Mononuclear cell (primary cell): Measurements from ENCODE around the gene AKT3. TPM values are rescaled to one million over a fixed set of nuclear protein-coding genes. Genes with fewer than 3 reads are reported as not detected.

Source experiments
- H3K27me3 ChIP-seq: 2 replicates; pipeline ENCODE4 v1.6.0; 2011; ENCODE audit warnings: low read length, control low read depth; ENCODE audit not compliant: insufficient read depth
- H3K4me1 ChIP-seq: 2 replicates; pipeline ENCODE4 v1.5.1; 2011; ENCODE audit warnings: mild to moderate bottlenecking, low read length, control low read depth; ENCODE audit not compliant: insufficient read depth
- H3K4me3 ChIP-seq: 2 replicates; pipeline ENCODE4 v1.5.1; 2011; ENCODE audit warnings: mild to moderate bottlenecking, low read length, moderate library complexity
- H3K9me3 ChIP-seq: 2 replicates; pipeline ENCODE4 v1.5.1; 2011; ENCODE audit warnings: low read depth, mild to moderate bottlenecking, control low read depth, low read length
- total RNA-seq: library from RNA; depleted of rRNA; stranded (reverse); fragments of >200 nt; gene quantifications from one replicate; pipeline ENCODE4 v1.2.3, GENCODE V29; 2012

AKT3 gene
- total RNA-seq, 1 donor = 69.7 TPM

DNA sequence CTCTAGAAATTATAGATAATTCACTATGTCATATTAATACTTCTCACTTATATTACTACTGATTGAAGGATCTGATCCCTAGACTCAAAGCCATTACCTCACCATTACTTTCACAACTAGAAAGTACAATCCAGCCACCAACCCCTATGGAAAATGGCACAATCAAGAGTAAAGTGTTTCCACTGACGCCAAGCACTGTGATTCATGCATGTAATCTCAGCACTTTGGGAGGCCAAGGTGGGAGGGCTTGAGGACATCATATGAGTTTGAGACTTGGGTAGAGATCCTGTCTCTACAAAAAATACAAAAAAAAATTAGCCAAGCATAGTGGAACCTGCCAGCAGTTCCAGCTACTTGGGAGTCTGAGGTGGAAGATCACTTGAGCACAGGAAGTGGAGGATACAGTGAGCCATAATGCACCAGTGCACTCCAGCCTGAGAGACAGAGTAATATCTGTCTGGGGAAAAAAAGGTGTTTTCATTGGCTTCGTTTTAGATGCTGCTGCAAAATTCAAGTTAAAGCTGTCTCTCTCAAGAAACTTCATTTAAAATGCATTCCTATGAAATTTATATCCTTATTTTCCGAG, 126.5 kb downstream of the AKT3 start:
- no peaks in the 10 kb centered on the region for H3K27me3 ChIP-seq
- H3K4me1 ChIP-seq = peaks cover 39% of the 10 kb centered on the region
- H3K4me3 ChIP-seq = no peak overlapping the region
- no peaks in the 10 kb centered on the region for H3K9me3 ChIP-seq

DNA sequence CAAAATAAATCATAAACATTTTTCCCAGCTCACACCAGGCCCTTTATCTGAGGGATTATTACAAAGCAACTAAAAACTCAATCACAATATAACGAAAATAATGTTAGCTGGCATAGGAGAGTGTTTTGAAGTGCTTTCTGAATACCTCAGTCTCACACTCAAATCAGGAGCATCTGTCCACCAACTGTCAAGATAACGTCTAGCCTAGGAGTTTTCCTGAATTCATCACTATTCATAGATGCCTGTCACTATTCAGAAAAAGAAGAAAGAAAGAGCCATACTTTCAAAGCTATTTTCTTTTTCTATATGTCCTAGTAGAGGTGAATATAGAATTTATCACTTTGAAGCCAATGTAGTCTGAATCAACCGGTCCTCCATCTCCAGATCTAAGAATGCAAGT, 127.0 kb downstream of the AKT3 start:
- Histone ChIP-seq H3K27me3 (no peaks in the 10 kb centered on the region), H3K4me1 (peaks cover 34% of the 10 kb centered on the region), H3K9me3 (no peaks in the 10 kb centered on the region), H3K4me3 (no peak overlapping the region)

DNA sequence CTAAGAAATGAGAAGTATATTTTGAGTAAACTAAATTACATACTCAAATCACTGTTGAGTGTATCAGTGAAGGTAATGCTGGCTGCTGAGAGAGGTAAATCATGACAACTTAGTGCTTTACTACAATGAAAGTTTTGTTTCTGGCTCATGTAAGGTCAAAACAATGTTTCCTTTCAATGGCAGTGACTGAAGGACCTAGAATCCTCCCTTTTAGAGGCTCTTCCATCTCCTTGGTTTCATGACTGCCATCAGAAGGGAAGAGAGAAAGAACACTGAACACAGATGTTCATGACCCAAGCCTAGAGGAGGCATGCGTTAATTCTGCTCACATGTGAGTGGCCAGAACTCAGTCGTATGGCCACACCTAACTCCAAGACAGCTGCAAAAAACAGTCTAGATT, 130.6 kb downstream of the AKT3 start:
- Histone ChIP-seq H3K4me1 (peaks cover 11% of the 10 kb centered on the region), H3K4me3 (no peak overlapping the region), H3K9me3 (no peaks in the 10 kb centered on the region), H3K27me3 (no peaks in the 10 kb centered on the region)

DNA sequence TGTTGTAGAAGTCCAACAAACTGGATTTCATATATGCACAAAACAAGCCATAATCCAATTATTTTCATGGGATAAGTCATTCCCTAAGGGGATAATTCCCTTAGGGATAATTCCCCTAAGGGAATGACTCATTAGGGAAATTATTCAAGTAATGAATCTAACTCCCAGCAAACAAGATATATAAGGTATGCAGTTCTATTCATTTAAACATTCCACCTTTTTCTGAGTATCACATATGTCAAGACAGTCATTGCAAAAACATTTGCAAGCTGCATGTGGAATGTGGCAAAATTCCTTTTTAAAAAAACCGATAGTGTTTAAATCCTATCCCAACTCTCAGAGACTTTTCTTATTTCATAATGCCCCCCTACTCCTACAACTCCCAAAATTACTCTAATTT, 131.2 kb downstream of the AKT3 start:
- H3K9me3 ChIP-seq = no peaks in the 10 kb centered on the region
- H3K27me3 ChIP-seq = no peaks in the 10 kb centered on the region
- no peak overlapping the region for H3K4me3 ChIP-seq
- peaks cover 10% of the 10 kb centered on the region for H3K4me1 ChIP-seq

DNA sequence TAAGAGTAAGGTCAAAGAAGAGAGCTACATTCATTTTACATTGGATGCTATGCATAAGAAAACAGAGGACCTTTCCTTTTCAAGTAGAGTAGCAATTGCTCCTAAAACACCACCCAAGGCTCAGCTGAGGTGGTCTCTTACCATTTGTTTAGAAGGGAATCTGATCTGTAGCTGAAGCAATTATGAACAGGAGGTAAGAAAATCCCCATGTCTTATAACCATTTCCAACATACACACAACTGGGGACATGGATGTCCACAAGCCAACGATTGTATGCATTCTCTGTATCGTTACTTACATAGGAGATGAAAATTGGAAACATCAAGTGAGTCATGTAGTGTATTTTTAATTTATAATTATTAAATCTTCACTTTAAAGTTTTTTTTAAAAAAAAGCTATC, 132.0 kb downstream of the AKT3 start:
- Histone ChIP-seq H3K4me3 (no peak overlapping the region), H3K27me3 (no peaks in the 10 kb centered on the region), H3K9me3 (no peaks in the 10 kb centered on the region), H3K4me1 (peaks cover 9% of the 10 kb centered on the region)

DNA sequence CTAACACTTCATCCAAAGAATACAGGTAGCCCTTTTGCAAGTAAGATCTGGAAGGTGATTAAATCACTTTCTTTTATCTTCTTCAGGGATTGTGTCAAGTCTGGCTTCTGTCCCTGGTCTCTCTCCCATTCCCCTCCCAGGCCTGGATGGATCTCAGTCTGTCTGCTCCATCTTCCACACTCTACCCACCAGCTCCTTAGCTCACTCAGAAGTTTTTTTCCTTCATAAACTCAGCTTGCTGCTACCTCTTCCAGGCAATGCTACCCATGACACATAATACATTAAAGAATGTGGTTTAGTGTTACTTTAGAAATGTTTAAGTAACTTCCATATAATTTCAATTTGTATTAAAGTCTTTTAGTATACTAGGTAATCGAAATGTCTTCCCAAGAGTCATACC, 133.1 kb downstream of the AKT3 start:
- H3K9me3 ChIP-seq = no peaks in the 10 kb centered on the region
- H3K4me3 ChIP-seq = no peak overlapping the region
- H3K4me1 ChIP-seq = peaks cover 9% of the 10 kb centered on the region
- H3K27me3 ChIP-seq = no peaks in the 10 kb centered on the region

DNA sequence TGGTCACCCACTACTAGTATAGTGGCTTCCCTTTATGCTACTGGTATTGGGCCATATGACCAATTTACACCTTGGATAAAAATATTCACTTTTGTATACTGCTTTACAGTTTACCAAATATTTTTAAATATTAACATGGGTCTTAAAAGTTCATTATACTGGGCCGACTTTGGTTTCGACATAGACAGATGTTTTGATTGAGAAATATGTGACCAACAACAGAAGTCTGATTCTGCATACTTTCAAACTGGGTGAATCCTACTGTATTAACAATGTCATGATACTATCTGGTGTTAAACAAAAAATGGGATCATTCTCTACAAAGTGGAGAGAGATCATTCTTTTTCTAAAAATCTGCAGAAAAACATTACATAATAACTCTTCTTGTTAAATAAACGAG, 134.8 kb downstream of the AKT3 start:
- Histone ChIP-seq H3K4me3 (no peak overlapping the region), H3K4me1 (peaks cover 11% of the 10 kb centered on the region), H3K27me3 (no peaks in the 10 kb centered on the region), H3K9me3 (no peaks in the 10 kb centered on the region)

DNA sequence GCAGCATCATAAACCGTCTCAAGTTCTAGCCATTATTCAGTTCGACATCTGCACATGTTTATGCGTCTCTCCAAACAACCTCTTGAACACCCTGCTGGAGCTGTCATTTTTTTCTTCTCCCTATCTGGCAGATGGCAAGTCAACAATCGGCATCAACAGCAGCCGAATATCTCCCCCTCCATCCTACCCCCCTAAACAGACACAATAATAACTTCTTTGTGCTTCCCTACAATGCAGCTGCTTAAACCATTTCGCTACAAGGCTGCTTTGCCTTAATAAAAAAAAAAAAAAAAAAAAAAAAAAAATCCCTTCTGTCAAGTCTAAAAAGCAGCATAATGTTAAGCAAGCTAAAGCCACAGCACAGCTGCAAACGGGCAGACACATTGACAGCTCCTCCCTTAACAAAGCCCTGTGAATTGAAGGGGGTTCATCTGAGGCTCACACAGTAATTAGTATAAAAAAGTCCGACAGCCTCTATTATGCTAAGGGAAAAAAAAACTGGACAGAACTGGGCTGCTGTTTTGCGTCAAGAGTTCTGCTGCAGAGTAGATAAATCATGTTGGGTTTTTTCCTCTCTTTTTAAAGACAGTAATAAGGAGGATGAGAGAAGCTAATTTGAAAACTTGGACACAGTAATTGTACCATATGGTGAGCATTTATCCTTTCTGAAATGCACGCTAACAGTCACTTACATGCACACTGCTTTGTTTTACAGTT, 136.4 kb downstream of the AKT3 start:
- Histone ChIP-seq H3K4me1 (peaks cover 11% of the 10 kb centered on the region), H3K4me3 (no peak overlapping the region)

DNA sequence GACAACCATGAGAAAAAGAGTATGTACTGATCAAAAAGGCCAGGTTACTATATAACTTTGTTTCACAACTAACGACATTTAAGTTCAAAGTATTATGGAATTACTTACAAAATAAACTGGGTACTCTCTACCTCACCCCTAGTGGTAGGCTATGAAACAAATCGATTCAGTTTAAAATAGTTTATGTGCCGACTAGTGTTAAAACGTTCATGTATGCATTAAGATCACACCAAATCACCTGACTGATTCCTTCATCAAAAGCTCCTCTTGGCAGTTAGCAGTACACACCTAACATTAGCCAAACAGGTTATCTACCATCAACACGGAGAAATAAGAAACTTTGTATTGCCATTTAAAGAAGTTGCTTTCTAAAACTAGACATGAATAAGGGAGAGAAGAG, 137.1 kb downstream of the AKT3 start:
- Histone ChIP-seq H3K27me3 (no peaks in the 10 kb centered on the region), H3K9me3 (no peaks in the 10 kb centered on the region), H3K4me1 (peaks cover 11% of the 10 kb centered on the region), H3K4me3 (no peak overlapping the region)

More for the DNA sequence above, 136.4 kb downstream of the AKT3 start:
- Histone ChIP-seq H3K9me3 (no peaks in the 10 kb centered on the region), H3K27me3 (no peaks in the 10 kb centered on the region)

DNA sequence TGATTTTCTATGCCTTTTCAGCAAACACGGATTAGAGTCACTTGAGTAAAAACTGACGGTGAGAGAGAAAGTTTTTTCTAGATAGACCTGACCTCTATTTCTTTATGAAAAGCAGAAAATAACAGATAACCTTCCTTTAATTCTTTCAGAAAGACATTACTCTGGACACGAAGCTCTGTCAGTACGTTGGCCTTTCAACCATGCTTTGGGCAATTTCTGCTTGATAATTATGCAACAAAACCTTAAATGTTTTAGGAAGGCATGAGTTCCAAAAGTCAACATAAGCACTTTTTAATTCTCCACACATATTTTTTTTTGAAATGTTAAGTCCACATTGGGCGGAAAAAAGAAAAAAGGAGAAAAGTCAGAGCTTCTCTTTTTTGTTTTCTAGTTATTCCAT, 137.8 kb downstream of the AKT3 start:
- peaks cover 11% of the 10 kb centered on the region for H3K4me1 ChIP-seq
- H3K27me3 ChIP-seq = no peaks in the 10 kb centered on the region
- no peak overlapping the region for H3K4me3 ChIP-seq
- no peaks in the 10 kb centered on the region for H3K9me3 ChIP-seq

DNA sequence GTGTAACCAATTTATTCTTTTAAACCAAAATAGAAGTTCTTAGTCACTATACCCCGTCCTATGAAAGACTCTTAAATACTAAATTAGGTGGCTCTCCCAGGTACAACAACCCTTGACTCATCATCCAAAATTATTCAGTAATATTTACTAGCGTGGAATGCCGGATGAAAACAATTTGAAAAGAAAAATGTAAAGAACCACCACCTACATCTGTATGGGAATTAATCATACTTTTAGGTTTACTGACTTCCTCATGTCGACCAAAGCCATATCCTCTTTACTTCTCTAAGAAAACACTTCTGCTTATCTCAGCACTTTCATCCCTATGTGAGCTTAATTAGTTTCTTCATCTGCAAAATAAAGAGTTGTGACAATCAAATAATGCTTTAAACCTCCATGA, 139.6 kb downstream of the AKT3 start:
- Histone ChIP-seq H3K4me1 (peaks cover 11% of the 10 kb centered on the region), H3K27me3 (no peaks in the 10 kb centered on the region), H3K4me3 (no peak overlapping the region), H3K9me3 (no peaks in the 10 kb centered on the region)

DNA sequence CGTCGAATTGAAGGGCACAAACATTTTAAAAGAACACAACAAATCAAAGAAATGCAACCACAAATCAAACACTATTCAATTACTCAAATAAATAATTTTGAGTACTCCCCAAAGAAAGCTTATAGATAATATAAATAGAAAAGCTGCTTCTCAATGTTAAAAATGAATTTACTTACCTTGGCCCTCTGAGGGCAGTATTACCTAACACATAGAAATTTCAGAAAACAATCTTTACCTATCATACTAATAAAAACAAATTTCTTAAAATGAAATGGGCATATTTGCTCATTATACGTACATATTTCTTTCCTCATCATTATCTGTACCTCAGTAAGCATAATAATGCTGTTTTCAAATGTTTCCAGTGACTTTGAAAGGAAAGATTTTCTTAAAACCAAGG, 141.8 kb downstream of the AKT3 start:
- no peaks in the 10 kb centered on the region for H3K9me3 ChIP-seq
- no peak overlapping the region for H3K4me3 ChIP-seq
- peaks cover 2% of the 10 kb centered on the region for H3K4me1 ChIP-seq
- no peaks in the 10 kb centered on the region for H3K27me3 ChIP-seq

DNA sequence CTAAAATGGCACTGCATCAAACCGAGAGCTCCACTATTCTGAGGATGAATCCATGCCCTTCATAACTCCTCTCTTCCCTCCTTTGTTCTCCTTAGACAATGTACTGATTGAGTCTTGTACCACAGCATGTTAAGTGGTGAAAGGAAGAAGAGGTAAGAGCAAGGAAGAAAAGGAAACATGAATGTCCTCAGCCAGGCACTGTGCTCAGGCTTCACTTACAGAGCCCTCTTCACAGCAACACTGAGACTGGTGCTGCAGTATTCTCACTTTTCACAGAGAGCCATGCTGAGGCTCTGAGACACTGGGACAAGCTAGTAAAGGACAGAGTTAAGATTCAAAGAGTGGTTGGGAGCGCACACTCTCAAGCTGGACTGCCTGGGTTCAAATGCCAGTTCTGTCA, 143.5 kb downstream of the AKT3 start:
- Histone ChIP-seq H3K27me3 (no peaks in the 10 kb centered on the region), H3K4me3 (no peak overlapping the region), H3K9me3 (no peaks in the 10 kb centered on the region), H3K4me1 (peaks cover 2% of the 10 kb centered on the region)

DNA sequence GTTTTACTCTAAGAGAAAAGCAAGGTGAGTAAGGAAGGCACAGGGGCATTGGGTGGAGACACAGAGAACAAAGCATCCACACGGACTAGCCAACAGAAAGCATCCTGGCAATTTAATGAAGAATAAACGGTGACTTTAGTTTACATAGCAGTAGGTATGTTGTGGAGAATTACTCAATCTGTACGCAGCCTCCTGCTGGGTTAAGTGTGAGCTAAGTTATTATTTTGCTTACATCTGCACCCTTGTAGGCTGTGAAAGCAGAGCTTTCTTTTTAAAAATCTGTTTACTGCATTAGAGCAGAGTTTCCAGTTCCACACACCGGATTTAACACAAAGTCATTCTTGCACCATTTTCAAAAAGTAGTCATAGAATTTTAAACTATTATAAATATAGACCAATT, 144.5 kb downstream of the AKT3 start:
- H3K4me3 ChIP-seq = no peak overlapping the region
- H3K27me3 ChIP-seq = no peaks in the 10 kb centered on the region
- no peaks in the 10 kb centered on the region for H3K4me1 ChIP-seq
- H3K9me3 ChIP-seq = no peaks in the 10 kb centered on the region

DNA sequence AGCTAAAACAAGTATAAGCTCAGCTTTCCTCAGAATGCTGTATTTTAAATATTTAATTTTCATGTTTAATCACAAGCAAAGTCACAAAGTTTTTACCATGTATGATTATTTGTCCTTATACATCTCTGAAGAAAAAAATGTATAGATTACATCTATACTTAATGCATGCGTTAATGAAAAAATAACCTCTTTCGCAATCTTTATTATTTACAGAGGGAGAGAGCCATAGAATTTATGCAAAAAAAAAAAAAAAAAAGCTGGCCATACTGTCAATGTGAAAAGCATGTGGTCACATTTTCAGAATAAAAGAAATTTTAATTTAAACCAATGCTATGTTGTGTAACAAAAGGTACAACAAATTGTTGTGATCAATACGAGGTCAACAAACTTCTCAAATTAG, 148.2 kb downstream of the AKT3 start:
- Histone ChIP-seq H3K4me1 (no peaks in the 10 kb centered on the region), H3K9me3 (no peaks in the 10 kb centered on the region), H3K27me3 (no peaks in the 10 kb centered on the region), H3K4me3 (no peak overlapping the region)

DNA sequence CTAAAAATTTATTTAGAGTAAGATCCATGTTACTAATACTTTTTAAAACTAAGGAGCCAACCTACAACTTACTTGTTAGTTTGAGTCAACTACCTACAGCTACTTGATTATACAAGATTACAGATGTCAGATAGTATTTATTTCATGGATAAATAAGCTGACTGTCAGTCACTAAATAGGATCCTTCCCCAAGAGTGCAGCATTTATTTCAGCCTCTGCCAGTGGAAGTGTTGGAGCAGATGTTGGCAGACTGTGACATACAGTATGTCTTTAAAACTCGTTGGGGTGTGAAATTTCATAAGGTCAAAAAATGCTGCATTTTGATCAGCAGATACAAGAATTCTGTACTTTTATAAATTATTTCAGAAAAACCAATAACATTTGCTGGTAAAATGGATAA, 156.2 kb downstream of the AKT3 start:
- H3K4me1 ChIP-seq = no peaks in the 10 kb centered on the region
- no peak overlapping the region for H3K4me3 ChIP-seq
- H3K9me3 ChIP-seq = no peaks in the 10 kb centered on the region
- H3K27me3 ChIP-seq = no peaks in the 10 kb centered on the region
